H9 (cell line): Measurements from ENCODE around the gene TACC2. TPM values are rescaled to one million over a fixed set of nuclear protein-coding genes. Genes with fewer than 3 reads are reported as not detected.

ENCODE experiments used
- DNase-seq: peaks from one replicate; pipeline ENCODE4 v3.0.0-alpha.2; 2017
- H2AFZ ChIP-seq: one replicate; pipeline ENCODE4 v1.6.1; 2013; ENCODE audit warnings: mild to moderate bottlenecking, low read length, control low read depth, moderate library complexity
- H2AK5ac ChIP-seq: 2 replicates; pipeline ENCODE4 v1.6.1; 2013; ENCODE audit warnings: low read length, control low read depth, mixed read lengths; ENCODE audit not compliant: insufficient read length
- H2BK120ac ChIP-seq: one replicate; pipeline ENCODE4 v1.6.1; 2013; ENCODE audit warnings: low read depth, mild to moderate bottlenecking, low read length, control low read depth, inconsistent platforms; ENCODE audit not compliant: poor library complexity, severe bottlenecking
- H2BK12ac ChIP-seq: 2 replicates; pipeline ENCODE4 v1.6.1; 2013; ENCODE audit warnings: low read length, control low read depth, mixed read lengths, low read depth; ENCODE audit not compliant: insufficient read length
- H2BK15ac ChIP-seq: 2 replicates; pipeline ENCODE4 v1.6.1; 2013; ENCODE audit warnings: low read depth, low read length, control low read depth
- H2BK20ac ChIP-seq: one replicate; pipeline ENCODE4 v1.6.1; 2013; ENCODE audit warnings: low read depth, mild to moderate bottlenecking, low read length, control low read depth, inconsistent platforms; ENCODE audit not compliant: poor library complexity, severe bottlenecking
- H2BK5ac ChIP-seq: 2 replicates; pipeline ENCODE4 v1.6.1; 2013; ENCODE audit warnings: low read length, control low read depth, mixed read lengths; ENCODE audit not compliant: insufficient read length
- H3K14ac ChIP-seq: 2 replicates; pipeline ENCODE4 v1.6.1; 2013; ENCODE audit warnings: low read length, control low read depth; ENCODE audit not compliant: insufficient read depth
- H3K18ac ChIP-seq: 2 replicates; pipeline ENCODE4 v1.6.1; 2013; ENCODE audit warnings: low read depth, mild to moderate bottlenecking, mixed read lengths, low read length, control low read depth; ENCODE audit not compliant: insufficient read length
- H3K23ac ChIP-seq: 2 replicates; pipeline ENCODE4 v1.6.1; 2013; ENCODE audit warnings: low read length, control low read depth, mixed read lengths, low read depth; ENCODE audit not compliant: insufficient read length
- H3K23me2 ChIP-seq: 2 replicates; pipeline ENCODE4 v1.6.1; 2013; ENCODE audit warnings: low read depth, mild to moderate bottlenecking, mixed read lengths, low read length, control low read depth; ENCODE audit not compliant: insufficient read length, poor library complexity, severe bottlenecking
- H3K27ac ChIP-seq: 2 replicates; pipeline ENCODE4 v1.5.1; 2013; ENCODE audit warnings: low read length, control low read depth, mixed read lengths, low read depth; ENCODE audit not compliant: insufficient read length
- H3K27me3 ChIP-seq: 2 replicates; pipeline ENCODE4 v1.6.1; 2013; ENCODE audit warnings: low read length, control low read depth, inconsistent platforms; ENCODE audit not compliant: insufficient read depth
- H3K4ac ChIP-seq: 2 replicates; pipeline ENCODE4 v1.6.1; 2013; ENCODE audit warnings: low read depth, mild to moderate bottlenecking, control low read depth, inconsistent platforms, low read length, moderate library complexity
- H3K4me1 ChIP-seq: 2 replicates; pipeline ENCODE4 v1.6.1; 2013; ENCODE audit warnings: low read length, control low read depth, inconsistent platforms; ENCODE audit not compliant: insufficient read depth
- H3K4me2 ChIP-seq: 2 replicates; pipeline ENCODE4 v1.6.1; 2013; ENCODE audit warnings: low read length, control low read depth, mixed read lengths; ENCODE audit not compliant: insufficient read length, insufficient read depth
- H3K56ac ChIP-seq: 2 replicates; pipeline ENCODE4 v1.6.1; 2013; ENCODE audit warnings: low read depth, mild to moderate bottlenecking, mixed read lengths, low read length, control low read depth; ENCODE audit not compliant: insufficient read length
- H3K79me1 ChIP-seq: 2 replicates; pipeline ENCODE4 v1.6.1; 2013; ENCODE audit warnings: low read depth, mild to moderate bottlenecking, moderate library complexity, low read length, control low read depth, inconsistent platforms; ENCODE audit not compliant: insufficient read depth, poor library complexity, severe bottlenecking
- H3K79me2 ChIP-seq: 2 replicates; pipeline ENCODE4 v1.6.1; 2013; ENCODE audit warnings: low read length, control low read depth, inconsistent platforms; ENCODE audit not compliant: insufficient read depth
- H3K9ac ChIP-seq: 2 replicates; pipeline ENCODE4 v1.6.1; 2013; ENCODE audit warnings: low read length, control low read depth, mixed read lengths; ENCODE audit not compliant: insufficient read length; ENCODE audit errors: extremely low read depth
- H3K9me3 ChIP-seq: one replicate; pipeline ENCODE4 v1.6.1; 2013; ENCODE audit warnings: low read depth, low read length, inconsistent platforms; ENCODE audit not compliant: control insufficient read depth
- H3T11ph ChIP-seq: one replicate; pipeline ENCODE4 v1.6.1; 2013; ENCODE audit warnings: mild to moderate bottlenecking, low read length, control low read depth, inconsistent platforms
- H4K20me1 ChIP-seq: one replicate; pipeline ENCODE4 v1.6.1; 2013; ENCODE audit not compliant: control insufficient read depth, insufficient read length, insufficient read depth
- H4K5ac ChIP-seq: 2 replicates; pipeline ENCODE4 v1.6.1; 2013; ENCODE audit warnings: low read depth, mild to moderate bottlenecking, mixed read lengths, low read length, control low read depth; ENCODE audit not compliant: insufficient read length
- H4K8ac ChIP-seq: replicated peaks from 2 replicates; pipeline ENCODE4 v1.6.1; 2013; ENCODE audit warnings: low read length, control low read depth, mixed read lengths, low read depth; ENCODE audit not compliant: insufficient read length
- H4K91ac ChIP-seq: 2 replicates; pipeline ENCODE4 v1.6.1; 2013; ENCODE audit warnings: low read depth, mild to moderate bottlenecking, moderate library complexity, mixed read lengths, low read length, control low read depth; ENCODE audit not compliant: insufficient read length
- H3K27ac Mint-ChIP-seq, 3 experiments: 2 replicates in 2 of 3; 3 replicates in 1 of 3; pipeline ENCODE4 v1.8.0; 2020 to 2021; ENCODE audit warnings: mixed read lengths in 3 of 3, mild to moderate bottlenecking in 1 of 3, moderate library complexity in 1 of 3
- H3K27me3 Mint-ChIP-seq: 2 replicates; pipeline ENCODE4 v1.8.0; 2021; ENCODE audit warnings: low read depth, mild to moderate bottlenecking, moderate library complexity, mixed read lengths
- H3K36me3 Mint-ChIP-seq, 3 experiments: 2 replicates in 2 of 3; 3 replicates in 1 of 3; pipeline ENCODE4 v1.8.0; 2020 to 2021; ENCODE audit warnings: low read depth in 3 of 3, mixed read lengths in 3 of 3; ENCODE audit not compliant: insufficient read depth in 1 of 3
- H3K4me1 Mint-ChIP-seq, 2 experiments: 2 replicates each; pipeline ENCODE4 v1.8.0; 2020; ENCODE audit warnings: mixed read lengths in 2 of 2
- H3K4me3 Mint-ChIP-seq, 2 experiments: 2 replicates in 1 of 2; 3 replicates in 1 of 2; pipeline ENCODE4 v1.8.0; 2020 to 2021; ENCODE audit warnings: mild to moderate bottlenecking in 2 of 2, mixed read lengths in 2 of 2, moderate library complexity in 1 of 2
- H3K9me3 Mint-ChIP-seq, 2 experiments: 2 replicates in 1 of 2; 3 replicates in 1 of 2; pipeline ENCODE4 v1.8.0; 2020; ENCODE audit warnings: mild to moderate bottlenecking in 2 of 2, mixed read lengths in 2 of 2, moderate library complexity in 1 of 2
- WGBS: extraction: QIAGEN DNeasy Blood & Tissue Kit; methylation state at CpG from one replicate; pipeline ENCODE4 v1.1.7; 2013; ENCODE audit warnings: missing lambda C conversion rate, low lambda C conversion rate, mixed read lengths; ENCODE audit not compliant: insufficient read length; ENCODE audit errors: extremely low coverage; 5-methylcytosine and 5-hydroxymethylcytosine counted together
- total RNA-seq: library from RNA; stranded (reverse); gene quantifications from 2 replicates; pipeline ENCODE4 v1.2.1, GENCODE V29; 2021
- TF ChIP-seq, protein P1 (sequence below): fragments of 200-600 bp; sonication (generic); conservative IDR thresholded peaks from 3 replicates; pipeline ENCODE4 v1.8.0; 2021; ENCODE audit warnings: antibody characterized with exemption, mild to moderate bottlenecking

Gene TACC2
- total RNA-seq, 1 experiment from 2014 or later, result 58.1 TPM

DNA sequence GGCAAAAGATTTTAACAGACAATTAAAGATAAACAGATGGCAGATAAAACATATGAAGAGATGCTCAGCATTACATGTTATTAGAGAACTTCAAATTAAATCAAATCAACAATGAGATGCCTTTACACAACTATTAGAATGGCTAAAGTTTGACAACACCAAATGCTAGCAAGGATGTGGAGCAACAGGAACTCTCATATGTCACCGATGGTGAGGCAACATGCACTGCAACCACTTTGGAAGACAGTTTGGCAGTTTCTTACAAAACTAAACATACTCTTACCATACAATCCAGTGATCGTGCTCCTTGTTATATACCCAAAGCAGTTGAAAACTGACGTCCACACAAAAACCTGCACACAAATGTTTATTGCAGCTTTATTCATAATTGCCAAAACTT lies 47.4 kb upstream of the TACC2 start:
- H3K4me1 Mint-ChIP-seq, result no peaks in the 10 kb centered on the region
- H3K27ac ChIP-seq, result no peak overlapping the region
- no peaks in the 10 kb centered on the region for H3K79me2 ChIP-seq
- H2BK120ac ChIP-seq, result no peak overlapping the region
- H2BK5ac ChIP-seq, result no peak overlapping the region
- no peak overlapping the region for H2BK15ac ChIP-seq
- H3K4me3 Mint-ChIP-seq, result no peak overlapping the region
- TF ChIP-seq, protein P1, sequence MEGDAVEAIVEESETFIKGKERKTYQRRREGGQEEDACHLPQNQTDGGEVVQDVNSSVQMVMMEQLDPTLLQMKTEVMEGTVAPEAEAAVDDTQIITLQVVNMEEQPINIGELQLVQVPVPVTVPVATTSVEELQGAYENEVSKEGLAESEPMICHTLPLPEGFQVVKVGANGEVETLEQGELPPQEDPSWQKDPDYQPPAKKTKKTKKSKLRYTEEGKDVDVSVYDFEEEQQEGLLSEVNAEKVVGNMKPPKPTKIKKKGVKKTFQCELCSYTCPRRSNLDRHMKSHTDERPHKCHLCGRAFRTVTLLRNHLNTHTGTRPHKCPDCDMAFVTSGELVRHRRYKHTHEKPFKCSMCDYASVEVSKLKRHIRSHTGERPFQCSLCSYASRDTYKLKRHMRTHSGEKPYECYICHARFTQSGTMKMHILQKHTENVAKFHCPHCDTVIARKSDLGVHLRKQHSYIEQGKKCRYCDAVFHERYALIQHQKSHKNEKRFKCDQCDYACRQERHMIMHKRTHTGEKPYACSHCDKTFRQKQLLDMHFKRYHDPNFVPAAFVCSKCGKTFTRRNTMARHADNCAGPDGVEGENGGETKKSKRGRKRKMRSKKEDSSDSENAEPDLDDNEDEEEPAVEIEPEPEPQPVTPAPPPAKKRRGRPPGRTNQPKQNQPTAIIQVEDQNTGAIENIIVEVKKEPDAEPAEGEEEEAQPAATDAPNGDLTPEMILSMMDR, result no peak
- no peaks in the 10 kb centered on the region for H3K27me3 ChIP-seq
- H4K5ac ChIP-seq, result no peak overlapping the region
- H2BK20ac ChIP-seq, result no peak overlapping the region
- no peaks in the 10 kb centered on the region for H3K23me2 ChIP-seq
- H3K27ac Mint-ChIP-seq, result no peak overlapping the region
- H4K91ac ChIP-seq, result no peak overlapping the region
- H3K4ac ChIP-seq, result no peak overlapping the region
- no peaks in the 10 kb centered on the region for H4K20me1 ChIP-seq
- no peak overlapping the region for H3K23ac ChIP-seq
- H3K14ac ChIP-seq, result no peak overlapping the region
- no peak overlapping the region for H3K18ac ChIP-seq
- no peak overlapping the region for H2AK5ac ChIP-seq
- no peaks in the 10 kb centered on the region for H3K4me1 ChIP-seq
- no peaks in the 10 kb centered on the region for H3K9me3 ChIP-seq
- DNase-seq, result no peak
- no CpG with 5 or more reads among the region's 3 CpGs for WGBS
- H2AFZ ChIP-seq, result no peak overlapping the region
- no peak overlapping the region for H3T11ph ChIP-seq
- no peak overlapping the region for H3K9ac ChIP-seq
- H4K8ac ChIP-seq, result no peak overlapping the region
- H3K4me2 ChIP-seq, result no peak overlapping the region
- no peaks in the 10 kb centered on the region for H3K27me3 Mint-ChIP-seq
- H3K36me3 Mint-ChIP-seq, result peaks cover 0 to 7% (median 0%) of the 10 kb centered on the region in 3 experiments; a peak in 2 of 7 replicates
- peaks cover 2 to 11% of the 10 kb centered on the region in 2 experiments; a peak in 3 of 5 replicates for H3K9me3 Mint-ChIP-seq
- H2BK12ac ChIP-seq, result no peak overlapping the region
- H3K79me1 ChIP-seq, result no peaks in the 10 kb centered on the region
- no peak overlapping the region for H3K56ac ChIP-seq
